ENCODE measurements around the gene ETV3.

Gene ETV3

GRCh38 chr1:157154940-157155514 lies 16.8 kb upstream of the ETV3 start:
- Mint-ChIP-seq H3K27ac (no peak overlapping the region), H3K4me3 (no peak overlapping the region), H3K4me1 (ENCODE audit: low read depth in 2 of 2) (peaks cover 16% of the 10 kb centered on the region in 2 donors), H3K9me3 (no peaks in the 10 kb centered on the region), H3K27me3 (peaks cover 19 to 36% of the 10 kb centered on the region in 2 donors), H3K36me3 (ENCODE audit: insufficient read depth) (peaks cover 3% of the 10 kb centered on the region)
- ATAC-seq (replicated peaks) (no peak), DNase-seq (no peak)

GRCh38 chr1:157154291-157154690 lies 16.1 kb upstream of the ETV3 start:
- Mint-ChIP-seq H3K9me3 (no peaks in the 10 kb centered on the region), H3K4me1 (ENCODE audit: low read depth in 2 of 2) (peaks cover 16% of the 10 kb centered on the region in 2 donors), H3K27me3 (peaks cover 15 to 28% of the 10 kb centered on the region in 2 donors), H3K27ac (peak overlapping the region; percentile 5 to 83), H3K36me3 (ENCODE audit: insufficient read depth) (peaks cover 3% of the 10 kb centered on the region), H3K4me3 (no peak overlapping the region)
- ATAC-seq (replicated peaks): no peak
- DNase-seq: no peak

GRCh38 chr1:157153746-157154145 lies 15.6 kb upstream of the ETV3 start:
- no peak for DNase-seq
- Mint-ChIP-seq H3K4me3 (no peak overlapping the region), H3K27me3 (peaks cover 14 to 24% of the 10 kb centered on the region in 2 donors), H3K36me3 (ENCODE audit: insufficient read depth) (peaks cover 3% of the 10 kb centered on the region), H3K9me3 (no peaks in the 10 kb centered on the region), H3K27ac (peak overlapping the region; percentile 5 to 83), H3K4me1 (ENCODE audit: low read depth in 2 of 2) (peaks cover 16% of the 10 kb centered on the region in 2 donors)
- ATAC-seq (replicated peaks): no peak

GRCh38 chr1:157152510-157152909 lies 14.3 kb upstream of the ETV3 start:
- no peak overlapping the region for H3K4me3 Mint-ChIP-seq
- peaks cover 3% of the 10 kb centered on the region for H3K36me3 Mint-ChIP-seq (ENCODE audit: insufficient read depth)
- DNase-seq (no peak), ATAC-seq (replicated peaks) (no peak)
- H3K4me1 Mint-ChIP-seq (ENCODE audit: low read depth in 2 of 2): peaks cover 16% of the 10 kb centered on the region in 2 donors
- peaks cover 6 to 16% of the 10 kb centered on the region in 2 donors for H3K27me3 Mint-ChIP-seq
- H3K27ac Mint-ChIP-seq: peak overlapping the region in 1 of 2 donors; percentile 39
- no peaks in the 10 kb centered on the region for H3K9me3 Mint-ChIP-seq

GRCh38 chr1:157151506-157151905 lies 13.3 kb upstream of the ETV3 start:
- H3K27me3 Mint-ChIP-seq: peaks cover under 1 to 6% of the 10 kb centered on the region in 2 donors
- no peaks in the 10 kb centered on the region for H3K9me3 Mint-ChIP-seq
- no peak overlapping the region for H3K4me3 Mint-ChIP-seq
- peaks cover 3% of the 10 kb centered on the region for H3K36me3 Mint-ChIP-seq (ENCODE audit: insufficient read depth)
- H3K27ac Mint-ChIP-seq: no peak overlapping the region
- ATAC-seq (replicated peaks): no peak
- no peak for DNase-seq
- peaks cover 14 to 16% of the 10 kb centered on the region in 2 donors for H3K4me1 Mint-ChIP-seq (ENCODE audit: low read depth in 2 of 2)

- H3K4me3 Mint-ChIP-seq: no peak overlapping the region
- no peak overlapping the region for H3K27ac Mint-ChIP-seq
- peaks cover 0 to 2% of the 10 kb centered on the region in 2 donors for H3K27me3 Mint-ChIP-seq
- no peaks in the 10 kb centered on the region for H3K9me3 Mint-ChIP-seq
- no peak for ATAC-seq (replicated peaks)
- DNase-seq: no peak
- H3K36me3 Mint-ChIP-seq (ENCODE audit: insufficient read depth): peaks cover 3% of the 10 kb centered on the region
- peaks cover 13 to 15% of the 10 kb centered on the region in 2 donors for H3K4me1 Mint-ChIP-seq (ENCODE audit: low read depth in 2 of 2)
Observed at GRCh38 chr1:157151073-157151472, 12.9 kb upstream of the ETV3 start.

- Mint-ChIP-seq H3K27me3 (no peaks in the 10 kb centered on the region), H3K4me1 (ENCODE audit: low read depth in 2 of 2) (peaks cover 10 to 12% of the 10 kb centered on the region in 2 donors), H3K36me3 (ENCODE audit: insufficient read depth) (peaks cover 3% of the 10 kb centered on the region), H3K4me3 (no peak overlapping the region), H3K9me3 (no peaks in the 10 kb centered on the region), H3K27ac (no peak overlapping the region)
- DNase-seq (no peak), ATAC-seq (replicated peaks) (no peak)
Observed at GRCh38 chr1:157150631-157151030, 12.4 kb upstream of the ETV3 start.

- Mint-ChIP-seq H3K4me3 (no peak overlapping the region), H3K27me3 (no peaks in the 10 kb centered on the region), H3K36me3 (ENCODE audit: insufficient read depth) (peaks cover 3% of the 10 kb centered on the region), H3K27ac (no peak overlapping the region), H3K4me1 (ENCODE audit: low read depth in 2 of 2) (no peaks in the 10 kb centered on the region), H3K9me3 (no peaks in the 10 kb centered on the region)
- DNase-seq: no peak
- no peak for ATAC-seq (replicated peaks)
Observed at GRCh38 chr1:157147906-157148700, 9.9 kb upstream of the ETV3 start.

- H3K4me1 Mint-ChIP-seq (ENCODE audit: low read depth in 2 of 2): no peaks in the 10 kb centered on the region
- H3K9me3 Mint-ChIP-seq: no peaks in the 10 kb centered on the region
- DNase-seq (no peak), ATAC-seq (replicated peaks) (no peak)
- H3K27ac Mint-ChIP-seq: no peak overlapping the region
- peaks cover 3% of the 10 kb centered on the region for H3K36me3 Mint-ChIP-seq (ENCODE audit: insufficient read depth)
- H3K4me3 Mint-ChIP-seq: no peak overlapping the region
- H3K27me3 Mint-ChIP-seq: no peaks in the 10 kb centered on the region
Observed at GRCh38 chr1:157147037-157147436, 8.8 kb upstream of the ETV3 start.

GRCh38 chr1:157146244-157146643 lies 8.0 kb upstream of the ETV3 start:
- Mint-ChIP-seq H3K4me3 (no peak overlapping the region), H3K27ac (no peak overlapping the region), H3K9me3 (no peaks in the 10 kb centered on the region), H3K4me1 (ENCODE audit: low read depth in 2 of 2) (no peaks in the 10 kb centered on the region), H3K27me3 (no peaks in the 10 kb centered on the region), H3K36me3 (ENCODE audit: insufficient read depth) (no peaks in the 10 kb centered on the region)
- DNase-seq: no peak
- no peak for ATAC-seq (replicated peaks)

- Mint-ChIP-seq H3K4me1 (ENCODE audit: low read depth in 2 of 2) (no peaks in the 10 kb centered on the region), H3K27me3 (no peaks in the 10 kb centered on the region), H3K4me3 (no peak overlapping the region), H3K27ac (no peak overlapping the region), H3K36me3 (ENCODE audit: insufficient read depth) (no peaks in the 10 kb centered on the region), H3K9me3 (no peaks in the 10 kb centered on the region)
- ATAC-seq (replicated peaks) (no peak), DNase-seq (no peak)
Observed at GRCh38 chr1:157145076-157145475, 6.9 kb upstream of the ETV3 start.

GRCh38 chr1:157144509-157144908 lies 6.3 kb upstream of the ETV3 start:
- no peak overlapping the region for H3K27ac Mint-ChIP-seq
- no peaks in the 10 kb centered on the region for H3K9me3 Mint-ChIP-seq
- H3K4me1 Mint-ChIP-seq (ENCODE audit: low read depth in 2 of 2): peaks cover 0 to under 1% of the 10 kb centered on the region in 2 donors
- ATAC-seq (replicated peaks): no peak
- H3K4me3 Mint-ChIP-seq: no peak overlapping the region
- H3K27me3 Mint-ChIP-seq: no peaks in the 10 kb centered on the region
- H3K36me3 Mint-ChIP-seq (ENCODE audit: insufficient read depth): peaks cover 2% of the 10 kb centered on the region
- DNase-seq: no peak

- no peak for DNase-seq
- ATAC-seq (replicated peaks): no peak
- Mint-ChIP-seq H3K36me3 (ENCODE audit: insufficient read depth) (peaks cover 15% of the 10 kb centered on the region), H3K4me1 (ENCODE audit: low read depth in 2 of 2) (peaks cover 8 to 9% of the 10 kb centered on the region in 2 donors), H3K4me3 (no peak overlapping the region), H3K27me3 (no peaks in the 10 kb centered on the region), H3K27ac (no peak overlapping the region), H3K9me3 (no peaks in the 10 kb centered on the region)
Observed at GRCh38 chr1:157142765-157143423, 4.7 kb upstream of the ETV3 start.

- no peak for ATAC-seq (replicated peaks)
- peaks cover 15 to 16% of the 10 kb centered on the region in 2 donors for H3K4me1 Mint-ChIP-seq (ENCODE audit: low read depth in 2 of 2)
- no peaks in the 10 kb centered on the region for H3K27me3 Mint-ChIP-seq
Observed at GRCh38 chr1:157142201-157142600, 4.0 kb upstream of the ETV3 start.

More at GRCh38 chr1:157142201-157142600, 4.0 kb upstream of the ETV3 start:
- Mint-ChIP-seq H3K36me3 (ENCODE audit: insufficient read depth) (peaks cover 22% of the 10 kb centered on the region), H3K4me3 (no peak overlapping the region), H3K9me3 (no peaks in the 10 kb centered on the region), H3K27ac (no peak overlapping the region)
- no peak for DNase-seq

All from effector memory CD8-positive, alpha-beta T cell (primary cell).